HepG2 (cell line): Measurements from ENCODE around the gene ALCAM. TPM values are rescaled to one million over a fixed set of nuclear protein-coding genes. Genes with fewer than 3 reads are reported as not detected.

Experiments
- BCL6 ChIP-seq: IDR thresholded peaks from 2 replicates; pipeline ENCODE4 v1.6.1; 2016; ENCODE audit warnings: missing genetic modification reagents, missing compliant biosample characterization
- DMAP1 ChIP-seq: IDR thresholded peaks from 2 replicates; pipeline ENCODE4 v1.6.1; 2016
- KDM5B ChIP-seq: sonication (generic); formaldehyde crosslinking; IDR thresholded peaks from 2 replicates; pipeline ENCODE4 v1.4.0; 2020; ENCODE audit warnings: missing genetic modification reagents, mild to moderate bottlenecking, borderline replicate concordance
- REXO4 ChIP-seq: sonication (generic); formaldehyde crosslinking; IDR thresholded peaks from 2 replicates; pipeline ENCODE4 v1.8.0; 2022; ENCODE audit warnings: missing genetic modification reagents, mild to moderate bottlenecking, borderline replicate concordance
- SALL2 ChIP-seq: sonication (generic); formaldehyde crosslinking; IDR thresholded peaks from 2 replicates; pipeline ENCODE4 v1.8.1; 2023; ENCODE audit warnings: mild to moderate bottlenecking, missing genetic modification reagents, inconsistent platforms
- SNAPC4 ChIP-seq: sonication (generic); formaldehyde crosslinking; IDR thresholded peaks from 2 replicates; pipeline ENCODE4 v1.4.0; 2020; ENCODE audit warnings: mild to moderate bottlenecking, missing genetic modification reagents
- SRY ChIP-seq: sonication (generic); formaldehyde crosslinking; IDR thresholded peaks from 2 replicates; pipeline ENCODE4 v1.8.0; 2022; ENCODE audit warnings: mild to moderate bottlenecking, missing genetic modification reagents
- STAG1 ChIP-seq: sonication (generic); formaldehyde crosslinking; IDR thresholded peaks from 2 replicates; pipeline ENCODE4 v1.4.0; 2020; ENCODE audit warnings: missing genetic modification reagents
- STAT6 ChIP-seq: sonication (generic); formaldehyde crosslinking; IDR thresholded peaks from 2 replicates; pipeline ENCODE4 v1.4.0; 2020; ENCODE audit warnings: missing genetic modification reagents, mild to moderate bottlenecking, borderline replicate concordance
- ZBTB3 ChIP-seq: sonication (generic); formaldehyde crosslinking; IDR thresholded peaks from 2 replicates; pipeline ENCODE4 v1.4.0; 2020; ENCODE audit warnings: low read depth, mild to moderate bottlenecking, moderate library complexity, missing genetic modification reagents, borderline replicate concordance
- ZKSCAN5 ChIP-seq: sonication (generic); formaldehyde crosslinking; IDR thresholded peaks from 2 replicates; pipeline ENCODE4 v1.5.1; 2020; ENCODE audit warnings: mild to moderate bottlenecking, missing genetic modification reagents
- ZNF180 ChIP-seq: sonication (generic); formaldehyde crosslinking; IDR thresholded peaks from 2 replicates; pipeline ENCODE4 v1.4.0; 2020; ENCODE audit warnings: low read depth, missing genetic modification reagents, borderline replicate concordance
- ZNF256 ChIP-seq: sonication (generic); formaldehyde crosslinking; conservative IDR thresholded peaks from 2 replicates; pipeline ENCODE4 v1.4.0; 2020; ENCODE audit warnings: missing genetic modification reagents
- ZNF383 ChIP-seq: sonication (generic); formaldehyde crosslinking; IDR thresholded peaks from 2 replicates; pipeline ENCODE4 v1.4.0; 2020; ENCODE audit warnings: missing genetic modification reagents, mild to moderate bottlenecking, borderline replicate concordance
- ZNF431 ChIP-seq: sonication (generic); formaldehyde crosslinking; IDR thresholded peaks from 2 replicates; pipeline ENCODE4 v1.9.0; 2022; ENCODE audit warnings: missing genetic modification reagents, low read depth, mild to moderate bottlenecking, borderline replicate concordance
- ZNF609 ChIP-seq: sonication (generic); formaldehyde crosslinking; IDR thresholded peaks from 2 replicates; pipeline ENCODE4 v1.4.0; 2020; ENCODE audit warnings: mild to moderate bottlenecking, missing genetic modification reagents, borderline replicate concordance
- ZNF773 ChIP-seq: sonication (generic); formaldehyde crosslinking; IDR thresholded peaks from 2 replicates; pipeline ENCODE4 v1.4.0; 2020; ENCODE audit warnings: missing genetic modification reagents, borderline replicate concordance
- polyA plus RNA-seq, 8 experiments: library from polyadenylated mRNA; depleted of rRNA in 3 of 8; stranded (reverse) in 7 of 8; unstranded in 1 of 8; fragments of >200 nt; fragmentation: Illumina TruSeq in 4 of 8; extraction: Trizol in 4 of 8; gene quantifications; 2 replicates each; pipeline versions ENCODE4 v1.2.1 to v1.2.3, GENCODE V29; 2011 to 2016; ENCODE audit warnings: low read depth in 4 of 8, missing spikeins in 1 of 8, mixed read lengths in 1 of 8; ENCODE audit not compliant: insufficient read depth in 1 of 8
- total RNA-seq, 5 experiments: library from RNA; depleted of rRNA; stranded (reverse); fragments of >200 nt; fragmentation: Illumina TruSeq; extraction: Trizol; gene quantifications; 2 replicates each; pipeline ENCODE4 v1.2.3, GENCODE V29; 2016; ENCODE audit warnings: low read depth in 1 of 5

ALCAM gene
- total and polyA plus RNA-seq, 2 of the 13 experiments (the other 11 are each of a cell fraction or from before 2014, with no cell fraction given): 26.0 to 33.1 TPM

GRCh38 chr3:105387122-105387751 lies 20.5 kb downstream of the ALCAM start (continued):
- no peak for TF ChIP-seq REXO4 (CRISPR knock-in tag)
- no peak for TF ChIP-seq ZKSCAN5 (CRISPR knock-in tag)
- no peak for TF ChIP-seq ZNF180 (CRISPR knock-in tag)
- TF ChIP-seq STAG1: no peak; the same call in 1 of the 2 replicates
- no peak for TF ChIP-seq SNAPC4 (CRISPR knock-in tag)
- TF ChIP-seq SRY: no peak
- no peak for TF ChIP-seq KDM5B
- TF ChIP-seq SALL2 (CRISPR knock-in tag): no peak
- TF ChIP-seq DMAP1 (CRISPR knock-in tag): peak; percentile 41; the same call in 1 of the 2 replicates
- TF ChIP-seq ZNF773: no peak
- TF ChIP-seq ZNF256 (CRISPR knock-in tag): no peak
- no peak; the same call in 1 of the 2 replicates for TF ChIP-seq ZNF431 (CRISPR knock-in tag)
- peak; percentile 96 for TF ChIP-seq ZNF609 (CRISPR knock-in tag)
- TF ChIP-seq ZBTB3 (CRISPR knock-in tag): no peak
- peak; percentile 84 for TF ChIP-seq BCL6 (CRISPR knock-in tag)
- no peak for TF ChIP-seq ZNF383 (CRISPR knock-in tag)
- TF ChIP-seq STAT6 (CRISPR knock-in tag): 0 out of 2 replicates have a peak, but pooled peaks have one; percentile 60
